Right atrium auricular region (tissue), 2 donors: ENCODE data around the gene ARFRP1. TPM values are rescaled to one million over a fixed set of nuclear protein-coding genes. Genes with fewer than 3 reads are reported as not detected.

Source experiments
- DNase-seq: peaks from one replicate; pipeline ENCODE4 v3.0.0-alpha.2; 2019; ENCODE audit warnings: low spot score
- H3K27ac ChIP-seq, 2 donors: fragments of 200-600 bp; sonication (generic); 1 replicate in 1 of 2; 2 replicates in 1 of 2; pipeline ENCODE4 v1.5.1; 2016 to 2019
- H3K27me3 ChIP-seq, 2 donors: fragments of 200-600 bp; sonication (generic); one replicate each; pipeline versions ENCODE4 v1.5.1 to v1.6.0; 2017 to 2019
- H3K36me3 ChIP-seq: fragments of 200-600 bp; sonication (generic); one replicate; pipeline ENCODE4 v1.5.1; 2016
- H3K4me1 ChIP-seq, 2 donors: fragments of 200-600 bp; sonication (generic); one replicate each; pipeline versions ENCODE4 v1.5.1 to v1.6.0; 2017 to 2019
- H3K4me3 ChIP-seq, 2 donors: fragments of 200-600 bp; sonication (generic); 1 replicate in 1 of 2; 2 replicates in 1 of 2; pipeline ENCODE4 v1.5.1; 2017 to 2019; ENCODE audit warnings: mild to moderate bottlenecking in 1 of 2, moderate library complexity in 1 of 2
- H3K9me3 ChIP-seq, 2 donors: fragments of 200-600 bp; sonication (generic); one replicate each; pipeline ENCODE4 v1.5.1; 2019
- CTCF ChIP-seq, 2 donors: fragments of 200-600 bp; sonication (generic); IDR thresholded peaks; one replicate each; pipeline ENCODE4 v1.5.1; 2019; ENCODE audit warnings: antibody characterized with exemption in 2 of 2
- total RNA-seq, 2 donors: library from RNA; depleted of rRNA; stranded (reverse); fragments of >200 nt; gene quantifications; one replicate each; pipeline ENCODE4 v1.1.0, GENCODE V29; 2016

The ARFRP1 gene
- total RNA-seq, 2 donors from 2014 or later = 33.5 to 39.4 TPM

- Histone ChIP-seq H3K27me3 (no peaks in the 10 kb centered on the region), H3K4me3 (no peak overlapping the region), H3K4me1 (peaks cover 0 to 46% of the 10 kb centered on the region in 2 donors), H3K36me3 (peaks cover 14% of the 10 kb centered on the region), H3K27ac (no peak overlapping the region), H3K9me3 (no peaks in the 10 kb centered on the region)
- TF ChIP-seq CTCF (IDR thresholded peaks at IDR 0.05) = no peak
- no peak for DNase-seq
Observed at GRCh38 chr20:63693733-63694583, 13.8 kb downstream of the ARFRP1 start.

GRCh38 chr20:63693083-63693732 lies 14.6 kb downstream of the ARFRP1 start:
- no peak for DNase-seq
- Histone ChIP-seq H3K9me3 (no peaks in the 10 kb centered on the region), H3K4me1 (peaks cover 0 to 46% of the 10 kb centered on the region in 2 donors), H3K27ac (no peak overlapping the region), H3K36me3 (peaks cover 14% of the 10 kb centered on the region), H3K4me3 (no peak overlapping the region), H3K27me3 (no peaks in the 10 kb centered on the region)
- TF ChIP-seq CTCF (IDR thresholded peaks at IDR 0.05) = no peak

- no peak overlapping the region for H3K27ac ChIP-seq
Observed at GRCh38 chr20:63692436-63693082, 15.2 kb downstream of the ARFRP1 start.

GRCh38 chr20:63691711-63692435 lies 15.9 kb downstream of the ARFRP1 start:
- TF ChIP-seq CTCF (IDR thresholded peaks at IDR 0.05) = no peak
- Histone ChIP-seq H3K4me3 (no peak overlapping the region), H3K27me3 (no peaks in the 10 kb centered on the region), H3K9me3 (no peaks in the 10 kb centered on the region), H3K36me3 (peaks cover 14% of the 10 kb centered on the region), H3K4me1 (peaks cover 0 to 46% of the 10 kb centered on the region in 2 donors), H3K27ac (no peak overlapping the region)
- DNase-seq = no peak

More at GRCh38 chr20:63692436-63693082, 15.2 kb downstream of the ARFRP1 start:
- Histone ChIP-seq H3K36me3 (peaks cover 14% of the 10 kb centered on the region), H3K9me3 (no peaks in the 10 kb centered on the region), H3K4me1 (peaks cover 0 to 46% of the 10 kb centered on the region in 2 donors), H3K4me3 (no peak overlapping the region), H3K27me3 (no peaks in the 10 kb centered on the region)
- no peak for DNase-seq
- no peak for TF ChIP-seq CTCF (IDR thresholded peaks at IDR 0.05)

GRCh38 chr20:63690898-63691710 lies 16.7 kb downstream of the ARFRP1 start:
- H3K4me1 ChIP-seq = peaks cover 0 to 46% of the 10 kb centered on the region in 2 donors
- no peaks in the 10 kb centered on the region for H3K27me3 ChIP-seq
- TF ChIP-seq CTCF (IDR thresholded peaks at IDR 0.05) = no peak
- no peak overlapping the region for H3K27ac ChIP-seq
- peaks cover 14% of the 10 kb centered on the region for H3K36me3 ChIP-seq
- no peak overlapping the region for H3K4me3 ChIP-seq
- no peaks in the 10 kb centered on the region for H3K9me3 ChIP-seq
- no peak for DNase-seq
